ENCODE measurements around the gene GABBR2.

DNA sequence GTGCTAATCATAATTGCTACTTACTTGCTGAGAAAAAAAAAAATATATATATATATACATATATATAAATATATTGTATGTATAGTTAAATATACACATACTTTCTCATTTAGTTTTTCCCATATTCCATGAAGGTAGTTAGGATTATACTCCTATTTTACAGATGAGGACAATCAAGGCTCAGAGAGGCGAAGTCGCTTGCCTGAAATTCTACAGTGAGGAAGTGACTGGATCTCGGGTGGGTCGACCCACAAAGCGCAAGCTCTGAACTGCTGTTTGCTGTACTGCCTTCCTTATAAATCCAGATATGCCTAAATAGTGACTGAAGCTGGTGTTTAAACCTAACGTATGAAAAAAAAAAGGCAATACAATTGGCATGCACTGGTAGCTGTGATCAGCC, 305.0 kb downstream of the GABBR2 start:
- no peak for TF ChIP-seq CTCF (IDR thresholded peaks at IDR 0.05)
- TF ChIP-seq POLR2A (IDR thresholded peaks at IDR 0.05) = no peak
- no peak for TF ChIP-seq POLR2AphosphoS5 (IDR thresholded peaks at IDR 0.05)

Measured in breast epithelium (tissue), 3 donors.